K562 (cell line): Measurements from ENCODE around the gene STX17. TPM values are rescaled to one million over a fixed set of nuclear protein-coding genes. Genes with fewer than 3 reads are reported as not detected.

Source experiments
- ATF1 ChIP-seq, 2 experiments: fragments of 450-650 bp in 1 of 2; IDR thresholded peaks; 2 replicates each; pipeline ENCODE4 v1.6.1; 2016; ENCODE audit warnings: missing compliant biosample characterization in 1 of 2, missing genetic modification characterization in 1 of 2
- BCOR ChIP-seq: fragments of 450-650 bp; IDR thresholded peaks from 2 replicates; pipeline ENCODE4 v1.6.1; 2016
- CBX1 ChIP-seq: sonication (generic); IDR thresholded peaks from 2 replicates; pipeline ENCODE4 v1.6.1; 2016; ENCODE audit warnings: antibody characterized with exemption, low read depth, mild to moderate bottlenecking
- CTBP1 ChIP-seq: fragments of 450-650 bp; IDR thresholded peaks from 2 replicates; pipeline ENCODE4 v1.6.1; 2016; ENCODE audit warnings: borderline replicate concordance
- HDAC6 ChIP-seq: IDR thresholded peaks from 2 replicates; pipeline ENCODE4 v1.6.1; 2012; ENCODE audit warnings: low read depth, mild to moderate bottlenecking, control low read depth, inconsistent platforms, low read length, moderate library complexity
- HDAC8 ChIP-seq: fragments of 450-650 bp; IDR thresholded peaks from 2 replicates; pipeline ENCODE4 v1.6.1; 2016; ENCODE audit warnings: mild to moderate bottlenecking, missing genetic modification characterization, moderate library complexity, missing compliant biosample characterization
- IRF2 ChIP-seq: sonication (generic); formaldehyde crosslinking; IDR thresholded peaks from 2 replicates; pipeline ENCODE4 v1.8.1; 2022; ENCODE audit warnings: mild to moderate bottlenecking, missing genetic modification reagents
- KHSRP ChIP-seq: fragments of 450-650 bp; IDR thresholded peaks from 2 replicates; pipeline ENCODE4 v1.6.1; 2017
- MAZ ChIP-seq, 2 experiments: fragments of 450-650 bp in 1 of 2; sonication (generic) in 1 of 2; formaldehyde crosslinking; IDR thresholded peaks in 1 of 2; conservative IDR thresholded peaks in 1 of 2; 2 replicates each; pipeline versions ENCODE4 v1.4.0 to v1.5.0; 2020; ENCODE audit warnings: mild to moderate bottlenecking in 1 of 2, missing genetic modification reagents in 1 of 2
- NRF1 ChIP-seq, 2 experiments: fragments of 450-650 bp; IDR thresholded peaks in 1 of 2; conservative IDR thresholded peaks in 1 of 2; 2 replicates each; pipeline ENCODE4 v1.6.1; 2014; ENCODE audit warnings: mild to moderate bottlenecking in 2 of 2
- POLR2AphosphoS5 ChIP-seq: IDR thresholded peaks from 2 replicates; pipeline ENCODE4 v1.6.1; 2011; ENCODE audit warnings: mild to moderate bottlenecking, low read depth, low read length, moderate library complexity; ENCODE audit not compliant: control insufficient read depth, insufficient read depth
- RBFOX2 ChIP-seq: fragments of 200-400 bp; formaldehyde crosslinking; IDR thresholded peaks from 2 replicates; pipeline ENCODE4 v1.6.1; 2017; ENCODE audit warnings: low read depth, mild to moderate bottlenecking, low read length, moderate library complexity
- U2AF2 ChIP-seq: fragments of 200-400 bp; formaldehyde crosslinking; optimal IDR thresholded peaks from 2 replicates; pipeline ENCODE3; 2017; ENCODE audit warnings: low read depth, mild to moderate bottlenecking, low read length
- ZNF197 ChIP-seq: fragments of 200-800 bp; sonication (Bioruptor generic); IDR thresholded peaks from 2 replicates; pipeline ENCODE4 v1.6.1; 2016; ENCODE audit warnings: low read depth, missing genetic modification characterization, missing compliant biosample characterization
- ZNF668 ChIP-seq: fragments of 250-450 bp; sonication (Bioruptor Pico); IDR thresholded peaks from 2 replicates; pipeline ENCODE4 v1.8.0; 2022; ENCODE audit warnings: mild to moderate bottlenecking, inconsistent platforms
- polyA plus RNA-seq, 8 experiments: library from polyadenylated mRNA; depleted of rRNA in 4 of 8; stranded (reverse) in 5 of 8; unstranded in 3 of 8; fragments of >200 nt; fragmentation: Nextera tagmentation in 2 of 8; fragmentation: Illumina TruSeq in 1 of 8; extraction: Ambion mirVana in 2 of 8; extraction: Trizol in 1 of 8; gene quantifications; 2 replicates each; pipeline versions ENCODE4 v1.2.1 to v1.2.3, GENCODE V29; 2011 to 2014; ENCODE audit warnings: inconsistent platforms in 1 of 8, missing spikeins in 1 of 8
- total RNA-seq, 7 experiments: library from RNA; depleted of rRNA in 6 of 7; stranded (reverse); fragments of >200 nt in 6 of 7; fragmentation: Illumina TruSeq in 2 of 7; extraction: Trizol in 2 of 7; gene quantifications; 2 replicates each; pipeline versions ENCODE4 v1.2.1 to v1.2.3, GENCODE V29; 2011 to 2021; ENCODE audit warnings: low replicate concordance in 1 of 7
- TF ChIP-seq, protein P1 (sequence below), 2 experiments: fragments of 450-650 bp; conservative IDR thresholded peaks; 2 replicates each; pipeline ENCODE4 v1.6.1; 2017; ENCODE audit warnings: mild to moderate bottlenecking in 2 of 2, moderate library complexity in 2 of 2
- TF ChIP-seq, protein P2 (sequence below): fragments of 450-650 bp; IDR thresholded peaks from 2 replicates; pipeline ENCODE4 v1.6.1; 2014; ENCODE audit warnings: low read depth, mild to moderate bottlenecking, moderate library complexity, borderline replicate concordance
- TF ChIP-seq, protein P3 (sequence below): fragments of 450-650 bp; formaldehyde crosslinking; IDR thresholded peaks from 2 replicates; pipeline ENCODE4 v1.4.0; 2020; ENCODE audit warnings: mild to moderate bottlenecking, moderate library complexity
- TF ChIP-seq, protein P4 (sequence below): sonication (generic); formaldehyde crosslinking; IDR thresholded peaks from 2 replicates; pipeline ENCODE4 v1.8.0; 2022; ENCODE audit warnings: mild to moderate bottlenecking, missing genetic modification reagents
- TF ChIP-seq, protein P5 (sequence below), 2 experiments: IDR thresholded peaks; 2 replicates each; pipeline ENCODE4 v1.6.1; 2011; ENCODE audit warnings: borderline replicate concordance in 1 of 2, control low read depth in 1 of 2, low read depth in 1 of 2, low read length in 1 of 2, mild to moderate bottlenecking in 1 of 2, mixed read lengths in 1 of 2, moderate library complexity in 1 of 2; ENCODE audit not compliant: insufficient read depth in 1 of 2, insufficient read length in 1 of 2, poor library complexity in 1 of 2, severe bottlenecking in 1 of 2; ENCODE audit errors: extremely low read depth in 1 of 2

STX17 gene
- total and polyA plus RNA-seq, 9 of the 15 experiments (the other 6 are each of a cell fraction or from before 2014, with no cell fraction given) = 14.4 to 25.1 (median 19.0) TPM

DNA sequence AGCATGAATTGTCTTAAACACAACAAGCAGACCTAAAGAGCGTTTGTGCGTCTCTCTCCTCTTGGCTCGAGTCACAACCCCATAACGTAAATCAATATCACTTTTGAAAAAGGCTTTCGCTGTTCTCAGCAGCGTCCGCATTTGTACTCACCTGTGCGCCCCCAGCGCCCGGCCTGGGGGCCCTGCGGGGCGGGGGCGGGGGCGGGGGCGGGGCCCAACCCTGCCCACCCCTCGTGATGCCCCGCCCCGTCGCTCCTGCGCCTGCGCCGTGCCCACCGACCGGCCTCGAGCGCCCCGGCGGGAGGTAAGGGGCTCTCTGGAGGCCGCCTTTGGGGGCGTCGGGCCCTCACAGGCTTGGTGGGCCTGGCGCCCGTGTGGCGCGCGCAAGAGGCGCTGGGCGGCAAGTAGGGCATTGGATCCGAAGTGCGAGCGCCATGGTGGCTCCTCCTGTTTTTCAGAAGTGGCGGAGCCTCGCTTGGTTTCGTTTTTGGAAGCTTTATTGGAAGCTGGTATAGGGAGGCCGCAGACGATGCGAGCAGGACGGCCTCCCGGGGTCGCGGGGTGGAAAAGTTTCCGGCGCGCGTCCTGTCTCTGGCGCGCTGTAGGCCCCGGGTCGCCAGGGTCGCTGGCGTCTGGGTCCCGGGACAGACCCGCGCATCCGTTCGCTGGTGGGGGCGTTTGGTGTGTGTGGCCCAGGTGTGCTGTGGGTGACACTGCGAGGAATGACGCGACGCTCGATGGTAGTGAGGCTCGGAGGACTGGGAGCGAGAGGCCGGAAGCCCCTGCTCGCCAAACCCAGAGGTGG lies at the start of gene STX17 (continued):
- TF ChIP-seq, protein P1, sequence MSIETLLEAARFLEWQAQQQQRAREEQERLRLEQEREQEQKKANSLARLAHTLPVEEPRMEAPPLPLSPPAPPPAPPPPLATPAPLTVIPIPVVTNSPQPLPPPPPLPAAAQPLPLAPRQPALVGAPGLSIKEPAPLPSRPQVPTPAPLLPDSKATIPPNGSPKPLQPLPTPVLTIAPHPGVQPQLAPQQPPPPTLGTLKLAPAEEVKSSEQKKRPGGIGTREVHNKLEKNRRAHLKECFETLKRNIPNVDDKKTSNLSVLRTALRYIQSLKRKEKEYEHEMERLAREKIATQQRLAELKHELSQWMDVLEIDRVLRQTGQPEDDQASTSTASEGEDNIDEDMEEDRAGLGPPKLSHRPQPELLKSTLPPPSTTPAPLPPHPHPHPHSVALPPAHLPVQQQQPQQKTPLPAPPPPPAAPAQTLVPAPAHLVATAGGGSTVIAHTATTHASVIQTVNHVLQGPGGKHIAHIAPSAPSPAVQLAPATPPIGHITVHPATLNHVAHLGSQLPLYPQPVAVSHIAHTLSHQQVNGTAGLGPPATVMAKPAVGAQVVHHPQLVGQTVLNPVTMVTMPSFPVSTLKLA (conservative IDR thresholded peaks at IDR 0.05) = peak in 1 of 2 experiments; percentile 38; a peak in 1 of 4 replicates
- TF ChIP-seq ZNF197 (CRISPR knock-in tag) (no peak), BCOR (0 out of 2 replicates have a peak, but pooled peaks have one; percentile 33), CTBP1 (peak; percentile 83), RBFOX2 (peak; percentile 87), IRF2 (CRISPR knock-in tag) (peak; percentile 83; the same call in 1 of the 2 replicates), POLR2AphosphoS5 (peak; percentile 78), HDAC8 (tag) (peak; percentile 45; the same call in 1 of the 2 replicates), ZNF668 (no peak), CBX1 (peak; percentile 77; the same call in 1 of the 2 replicates), MAZ (CRISPR knock-in tag; conservative IDR thresholded peaks at IDR 0.05 in 1 of 2, IDR thresholded peaks at IDR 0.05 in 1 of 2) (peak; percentile 33 to 65; a peak in 3 of 4 replicates), NRF1 (conservative IDR thresholded peaks at IDR 0.05 in 1 of 2, IDR thresholded peaks at IDR 0.05 in 1 of 2) (peak; percentile 91 to 92), U2AF2 (no peak), HDAC6 (no peak), ATF1 (CRISPR knock-in tag; IDR thresholded peaks at IDR 0.05) (no peak), ATF1 (tag; IDR thresholded peaks at IDR 0.05) (peak; percentile 73), KHSRP (no peak)
- TF ChIP-seq, protein P2, sequence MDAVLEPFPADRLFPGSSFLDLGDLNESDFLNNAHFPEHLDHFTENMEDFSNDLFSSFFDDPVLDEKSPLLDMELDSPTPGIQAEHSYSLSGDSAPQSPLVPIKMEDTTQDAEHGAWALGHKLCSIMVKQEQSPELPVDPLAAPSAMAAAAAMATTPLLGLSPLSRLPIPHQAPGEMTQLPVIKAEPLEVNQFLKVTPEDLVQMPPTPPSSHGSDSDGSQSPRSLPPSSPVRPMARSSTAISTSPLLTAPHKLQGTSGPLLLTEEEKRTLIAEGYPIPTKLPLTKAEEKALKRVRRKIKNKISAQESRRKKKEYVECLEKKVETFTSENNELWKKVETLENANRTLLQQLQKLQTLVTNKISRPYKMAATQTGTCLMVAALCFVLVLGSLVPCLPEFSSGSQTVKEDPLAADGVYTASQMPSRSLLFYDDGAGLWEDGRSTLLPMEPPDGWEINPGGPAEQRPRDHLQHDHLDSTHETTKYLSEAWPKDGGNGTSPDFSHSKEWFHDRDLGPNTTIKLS = 0 out of 2 replicates have a peak, but pooled peaks have one; percentile 49
- TF ChIP-seq, protein P3, sequence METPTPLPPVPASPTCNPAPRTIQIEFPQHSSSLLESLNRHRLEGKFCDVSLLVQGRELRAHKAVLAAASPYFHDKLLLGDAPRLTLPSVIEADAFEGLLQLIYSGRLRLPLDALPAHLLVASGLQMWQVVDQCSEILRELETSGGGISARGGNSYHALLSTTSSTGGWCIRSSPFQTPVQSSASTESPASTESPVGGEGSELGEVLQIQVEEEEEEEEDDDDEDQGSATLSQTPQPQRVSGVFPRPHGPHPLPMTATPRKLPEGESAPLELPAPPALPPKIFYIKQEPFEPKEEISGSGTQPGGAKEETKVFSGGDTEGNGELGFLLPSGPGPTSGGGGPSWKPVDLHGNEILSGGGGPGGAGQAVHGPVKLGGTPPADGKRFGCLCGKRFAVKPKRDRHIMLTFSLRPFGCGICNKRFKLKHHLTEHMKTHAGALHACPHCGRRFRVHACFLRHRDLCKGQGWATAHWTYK = 0 out of 2 replicates have a peak, but pooled peaks have one; percentile 15
- TF ChIP-seq, protein P4, sequence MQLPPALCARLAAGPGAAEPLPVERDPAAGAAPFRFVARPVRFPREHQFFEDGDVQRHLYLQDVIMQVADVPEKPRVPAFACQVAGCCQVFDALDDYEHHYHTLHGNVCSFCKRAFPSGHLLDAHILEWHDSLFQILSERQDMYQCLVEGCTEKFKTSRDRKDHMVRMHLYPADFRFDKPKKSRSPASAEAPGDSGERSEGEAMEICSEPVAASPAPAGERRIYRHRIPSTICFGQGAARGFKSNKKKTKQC (CRISPR knock-in tag) = peak; percentile 59; the same call in 1 of the 2 replicates
- TF ChIP-seq, protein P5, sequence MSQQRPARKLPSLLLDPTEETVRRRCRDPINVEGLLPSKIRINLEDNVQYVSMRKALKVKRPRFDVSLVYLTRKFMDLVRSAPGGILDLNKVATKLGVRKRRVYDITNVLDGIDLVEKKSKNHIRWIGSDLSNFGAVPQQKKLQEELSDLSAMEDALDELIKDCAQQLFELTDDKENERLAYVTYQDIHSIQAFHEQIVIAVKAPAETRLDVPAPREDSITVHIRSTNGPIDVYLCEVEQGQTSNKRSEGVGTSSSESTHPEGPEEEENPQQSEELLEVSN (IDR thresholded peaks at IDR 0.05; ENCODE audit: borderline replicate concordance in 1 of 2, extremely low read depth in 1 of 2, insufficient read depth in 1 of 2, insufficient read length in 1 of 2, low read depth in 1 of 2, low read length in 1 of 2, poor library complexity in 1 of 2, severe bottlenecking in 1 of 2) = peak; percentile 14 to 22
